HG02610 (cell line): ENCODE results near the gene IDUA.

Experiments used
- ATAC-seq: cut with Tn5 transposase; IDR thresholded peaks from one replicate; pipeline ENCODE4 v1.9.1; 2021; ENCODE audit warnings: mild to moderate bottlenecking, moderate library complexity; ENCODE audit not compliant: unreplicated experiment

Gene IDUA

GRCh38 chr4:1027915-1028238 is 41.0 kb downstream of the IDUA start:
- no peak for ATAC-seq

GRCh38 chr4:1028574-1029220 is 41.9 kb downstream of the IDUA start:
- ATAC-seq, result no peak

- no peak for ATAC-seq
These were observed 42.7 kb downstream of the IDUA start for GRCh38 chr4:1029529-1029928.

- ATAC-seq, result no peak
These were observed 43.2 kb downstream of the IDUA start for GRCh38 chr4:1030031-1030430.

- no peak for ATAC-seq
These were observed 43.7 kb downstream of the IDUA start for GRCh38 chr4:1030559-1030958.

- ATAC-seq, result no peak
These were observed 44.5 kb downstream of the IDUA start for GRCh38 chr4:1031346-1031745.

GRCh38 chr4:1031956-1032795 is 45.3 kb downstream of the IDUA start:
- ATAC-seq, result no peak

GRCh38 chr4:1032861-1033260 is 46.0 kb downstream of the IDUA start:
- ATAC-seq, result no peak

GRCh38 chr4:1033840-1034551 is 47.2 kb downstream of the IDUA start:
- ATAC-seq, result no peak

- no peak for ATAC-seq
These were observed 48.7 kb downstream of the IDUA start for GRCh38 chr4:1035510-1035909.

GRCh38 chr4:1036095-1036494 is 49.3 kb downstream of the IDUA start:
- ATAC-seq, result no peak

GRCh38 chr4:1036976-1037810 is 50.3 kb downstream of the IDUA start:
- no peak for ATAC-seq

- ATAC-seq, result no peak
These were observed 52.2 kb downstream of the IDUA start for GRCh38 chr4:1038948-1039492.

GRCh38 chr4:1039493-1040343 is 52.9 kb downstream of the IDUA start:
- ATAC-seq, result no peak

GRCh38 chr4:1040344-1041146 is 53.7 kb downstream of the IDUA start:
- ATAC-seq, result no peak

GRCh38 chr4:1041147-1041935 is 54.5 kb downstream of the IDUA start:
- no peak for ATAC-seq

GRCh38 chr4:1041936-1042330 is 55.1 kb downstream of the IDUA start:
- no peak for ATAC-seq

GRCh38 chr4:1042352-1043055 is 55.7 kb downstream of the IDUA start:
- no peak for ATAC-seq
